A549 treated with DMSO at 1 μM for 4 hours (cell line): ENCODE data around the gene XRCC6. TPM values are rescaled to one million over a fixed set of nuclear protein-coding genes. Genes with fewer than 3 reads are reported as not detected.

ENCODE experiments used
- total RNA-seq: library from RNA; stranded (reverse); fragments of 200-300 nt; extraction: Qiagen RNA extraction; gene quantifications from 5 replicates; pipeline ENCODE4 v1.2.3, GENCODE V29; 2022; ENCODE audit warnings: low read depth

Gene XRCC6
- total RNA-seq: 308 to 337 TPM (median 313 TPM) in 5 replicates

GRCh38 chr22:41621099-41621910 lies at the start of gene XRCC6:
XRCC6 (plus strand) TSS chr22:41621295; CDS start chr22:41622005, 710 bp downstream.

DNA sequence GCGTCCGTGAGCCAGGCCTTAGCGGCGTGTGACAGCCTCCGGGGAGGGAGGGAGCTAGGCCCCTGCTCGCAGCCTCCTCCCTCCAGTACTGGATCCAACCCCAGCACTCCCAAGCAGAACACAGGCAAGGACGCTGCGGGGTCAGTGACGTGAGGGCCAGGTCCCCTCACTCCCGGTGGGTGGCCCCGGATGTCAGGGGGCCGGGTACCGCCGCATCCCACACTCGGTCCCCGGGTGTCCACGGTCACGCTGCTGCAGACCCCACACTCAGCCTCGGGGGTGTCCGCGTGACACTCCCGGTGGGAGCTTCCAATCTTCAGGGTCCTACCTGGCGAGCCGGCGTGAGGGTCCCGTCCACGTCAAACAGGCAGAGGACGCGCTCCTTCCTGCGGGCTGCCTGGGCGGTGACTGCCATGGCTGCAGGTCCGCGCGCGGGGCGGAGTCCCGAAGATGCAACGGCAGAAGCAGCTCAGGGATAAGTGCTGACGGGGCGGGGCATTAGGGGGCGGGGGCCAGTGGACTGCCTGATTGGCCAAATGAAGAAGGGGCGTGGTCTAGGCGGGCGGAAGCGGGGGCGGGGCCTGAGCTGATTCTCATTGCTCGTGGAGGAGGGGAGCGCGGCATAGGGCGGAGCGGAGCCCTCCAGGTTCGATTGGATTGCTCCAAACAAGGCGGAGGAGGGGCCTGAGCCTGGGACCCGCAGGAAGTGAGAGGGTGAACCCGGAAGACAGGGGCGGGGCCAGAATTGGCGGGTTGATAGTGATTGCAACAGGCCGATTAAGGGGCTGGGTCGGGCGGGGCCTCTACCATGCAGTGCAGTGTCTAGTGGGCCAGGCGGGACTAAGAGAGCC lies 31.5 kb upstream of the XRCC6 start, which contains the start of gene PMM1:
PMM1 (minus strand) TSS at position 450 of the 851 bp plus-strand sequence; CDS start at position 415, 35 bp downstream.

GRCh38 chr22:41620589-41621098 lies 451 bp upstream of the XRCC6 start, which contains the start of gene DESI1:
DESI1 (minus strand) TSS chr22:41621043; CDS start chr22:41620839, 204 bp downstream.

DNA sequence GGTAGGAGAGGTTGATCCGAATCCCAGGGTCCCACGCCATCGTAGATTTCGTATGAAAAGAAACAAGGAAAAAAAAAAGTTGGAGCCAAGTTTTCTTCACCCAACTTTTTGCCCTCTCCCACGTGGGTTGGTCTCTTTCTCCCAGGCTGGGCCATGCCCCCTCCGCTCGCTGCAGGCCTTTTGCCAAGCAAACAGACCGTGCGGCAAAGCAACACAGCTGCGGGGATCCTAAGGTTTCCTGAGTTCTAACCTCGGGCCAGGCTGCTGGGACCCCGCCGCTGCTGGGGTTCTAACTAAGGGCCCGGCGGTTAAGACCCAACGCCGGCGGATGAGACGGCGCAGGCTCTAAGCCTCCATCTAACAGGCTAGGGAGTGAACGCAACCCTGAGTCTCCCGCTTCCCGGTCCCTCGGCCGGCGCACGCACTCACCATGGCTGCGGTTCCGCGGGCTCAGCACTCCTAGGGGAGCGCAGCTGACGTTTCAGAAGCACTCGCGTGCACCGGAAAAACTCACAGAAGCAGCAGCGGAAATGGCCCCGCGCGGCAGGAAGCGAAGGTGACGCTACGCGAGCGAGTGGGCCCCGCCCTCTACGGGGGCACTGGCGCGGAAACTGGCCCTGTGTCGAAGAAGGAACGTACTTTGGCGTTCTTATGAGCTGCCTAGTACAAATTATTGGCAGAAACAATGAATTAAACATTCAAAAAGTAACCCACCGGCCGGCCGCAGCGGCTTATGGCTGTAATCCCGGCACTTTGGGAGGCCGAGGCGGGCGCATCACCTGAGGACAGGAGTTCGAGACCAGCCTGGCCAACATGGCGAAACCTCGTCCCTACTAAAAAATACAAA lies 67.5 kb downstream of the XRCC6 start, which contains the start of gene SNU13:
SNU13 (minus strand) TSS at position 503 of the 847 bp plus-strand sequence; CDS start at position 432, 71 bp downstream.

GRCh38 chr22:41699264-41700107 lies 78.4 kb downstream of the XRCC6 start, which contains the start of gene MEI1:
MEI1 (plus strand) TSS chr22:41699503; CDS start chr22:41699539, 36 bp downstream.

Other genes with a start within 250 kb of the XRCC6 start
- 0.78 to 1.6 TPM (median 1.0 TPM) in 5 replicates for gene TEF, start 239.4 kb upstream of the XRCC6 start, total RNA-seq
- gene TOB2, start 174.5 kb upstream of the XRCC6 start, total RNA-seq: 21.0 to 25.7 TPM (median 23.5 TPM) in 5 replicates
- gene PHF5A, start 152.6 kb upstream of the XRCC6 start, total RNA-seq: 62.3 to 74.5 TPM (median 68.5 TPM) in 5 replicates
- 45.5 to 49.6 TPM (median 48.2 TPM) in 5 replicates for gene ACO2, start 152.2 kb upstream of the XRCC6 start, total RNA-seq
- gene POLR3H, start 76.8 kb upstream of the XRCC6 start, total RNA-seq: 27.1 to 51.3 TPM (median 47.0 TPM) in 5 replicates
- 2.1 to 2.9 TPM (median 2.5 TPM) in 5 replicates for gene CSDC2, start 60.3 kb upstream of the XRCC6 start, total RNA-seq
- gene PMM1, start 31.5 kb upstream of the XRCC6 start, total RNA-seq: 27.5 to 29.3 TPM (median 28.1 TPM) in 5 replicates
- 15.6 to 18.0 TPM (median 17.7 TPM) in 5 replicates for gene DESI1, start 252 bp upstream of the XRCC6 start, total RNA-seq
- gene SNU13, start 67.6 kb downstream of the XRCC6 start, total RNA-seq: 101 to 197 TPM (median 186 TPM) in 5 replicates
- not detected in 5 replicates for gene MEI1, start 78.2 kb downstream of the XRCC6 start, total RNA-seq
- 3.5 to 5.2 TPM (median 4.4 TPM) in 5 replicates for gene CCDC134, start 179.4 kb downstream of the XRCC6 start, total RNA-seq
- 26.0 to 32.1 TPM (median 31.0 TPM) in 5 replicates for gene SREBF2, start 211.8 kb downstream of the XRCC6 start, total RNA-seq